Stimulated activated CD4-positive, alpha-beta T cell treated with anti-CD3 and anti-CD28 coated beads, TNF-alpha, amount 100 ng/mL, for 1 hour (primary cell): ENCODE results near the gene CBARP.

ENCODE experiments used
- DNase-seq, 3 donors: peaks; one replicate each; pipeline ENCODE4 v3.0.0-alpha.2; 2020; ENCODE audit warnings: low read depth in 3 of 3, low spot score in 1 of 3

The CBARP gene

DNA sequence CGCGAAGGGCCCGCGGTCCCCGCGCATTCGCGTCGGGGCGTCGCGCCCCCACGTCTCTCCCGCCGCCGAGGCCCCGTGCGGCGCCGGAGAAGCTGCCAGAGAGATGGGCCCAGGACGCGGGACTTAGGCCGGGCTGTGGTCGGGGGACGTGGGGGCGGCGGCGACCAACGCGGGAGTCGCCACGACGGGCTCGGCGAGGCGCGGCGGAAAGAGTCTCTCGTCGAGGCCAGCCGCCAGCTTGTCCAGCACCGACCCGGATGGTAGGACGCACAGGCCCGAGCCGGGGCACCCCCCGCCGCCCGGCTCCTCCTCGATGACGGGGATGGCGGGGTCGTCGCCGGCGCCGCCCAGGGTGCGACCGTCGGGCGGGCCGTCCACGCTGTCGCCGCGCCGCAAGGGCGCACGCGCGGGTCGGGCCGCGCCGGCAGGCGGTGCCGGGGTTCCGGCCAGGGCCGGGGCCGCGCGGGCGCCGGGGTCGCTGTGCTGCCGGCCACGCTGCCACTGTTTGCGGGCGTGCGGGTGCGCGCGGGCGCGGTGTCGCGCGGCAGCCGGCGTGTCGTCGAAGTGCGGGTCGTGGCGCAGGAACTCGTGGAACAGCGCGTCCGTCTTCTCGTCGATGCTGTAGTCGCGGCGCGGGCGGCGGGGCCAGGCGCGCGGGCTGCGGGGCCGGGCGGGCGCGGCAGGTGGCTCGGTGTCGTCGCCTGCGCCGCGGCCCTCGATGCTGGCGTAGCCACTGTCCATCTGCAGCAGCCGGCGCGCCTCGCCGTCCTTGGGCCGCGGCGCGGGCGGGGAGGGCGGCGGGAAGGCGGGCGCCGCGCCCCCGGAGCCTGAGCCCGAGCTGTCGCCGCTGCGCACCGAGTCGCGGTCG is 8.5 kb downstream of the CBARP start:
- DNase-seq: no peak

- no peak for DNase-seq
These were observed 9.4 kb downstream of the CBARP start for GRCh38 chr19:1228161-1228957.

DNA sequence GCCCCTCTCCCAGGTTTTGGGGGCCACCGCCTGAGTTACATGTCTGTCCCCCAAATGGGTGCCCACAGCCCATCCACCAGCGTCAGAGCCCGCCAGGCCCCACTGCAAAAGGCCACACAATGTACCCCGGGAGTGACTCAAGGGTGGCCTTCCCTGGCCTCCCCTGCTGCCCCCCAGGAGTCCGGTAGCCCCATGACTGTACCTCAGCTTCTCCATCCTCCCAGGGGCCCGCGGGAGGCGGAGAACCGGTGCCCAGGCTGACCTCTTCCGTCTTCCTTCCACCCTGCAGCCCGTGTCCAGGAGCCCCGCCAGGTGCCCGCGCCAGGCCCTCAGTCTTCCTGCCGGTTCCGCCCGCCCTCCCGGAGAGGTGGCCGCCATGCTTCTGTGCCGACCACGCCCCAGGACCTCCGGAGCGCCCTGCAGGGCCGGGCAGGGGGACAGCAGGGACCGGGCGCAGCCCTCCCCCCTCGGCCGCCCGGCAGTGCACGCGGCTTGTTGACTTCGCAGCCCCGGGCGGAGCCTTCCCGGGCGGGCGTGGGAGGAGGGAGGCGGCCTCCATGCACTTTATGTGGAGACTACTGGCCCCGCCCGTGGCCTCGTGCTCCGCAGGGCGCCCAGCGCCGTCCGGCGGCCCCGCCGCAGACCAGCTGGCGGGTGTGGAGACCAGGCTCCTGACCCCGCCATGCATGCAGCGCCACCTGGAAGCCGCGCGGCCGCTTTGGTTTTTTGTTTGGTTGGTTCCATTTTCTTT is 10.3 kb downstream of the CBARP start:
- DNase-seq: no peak

DNA sequence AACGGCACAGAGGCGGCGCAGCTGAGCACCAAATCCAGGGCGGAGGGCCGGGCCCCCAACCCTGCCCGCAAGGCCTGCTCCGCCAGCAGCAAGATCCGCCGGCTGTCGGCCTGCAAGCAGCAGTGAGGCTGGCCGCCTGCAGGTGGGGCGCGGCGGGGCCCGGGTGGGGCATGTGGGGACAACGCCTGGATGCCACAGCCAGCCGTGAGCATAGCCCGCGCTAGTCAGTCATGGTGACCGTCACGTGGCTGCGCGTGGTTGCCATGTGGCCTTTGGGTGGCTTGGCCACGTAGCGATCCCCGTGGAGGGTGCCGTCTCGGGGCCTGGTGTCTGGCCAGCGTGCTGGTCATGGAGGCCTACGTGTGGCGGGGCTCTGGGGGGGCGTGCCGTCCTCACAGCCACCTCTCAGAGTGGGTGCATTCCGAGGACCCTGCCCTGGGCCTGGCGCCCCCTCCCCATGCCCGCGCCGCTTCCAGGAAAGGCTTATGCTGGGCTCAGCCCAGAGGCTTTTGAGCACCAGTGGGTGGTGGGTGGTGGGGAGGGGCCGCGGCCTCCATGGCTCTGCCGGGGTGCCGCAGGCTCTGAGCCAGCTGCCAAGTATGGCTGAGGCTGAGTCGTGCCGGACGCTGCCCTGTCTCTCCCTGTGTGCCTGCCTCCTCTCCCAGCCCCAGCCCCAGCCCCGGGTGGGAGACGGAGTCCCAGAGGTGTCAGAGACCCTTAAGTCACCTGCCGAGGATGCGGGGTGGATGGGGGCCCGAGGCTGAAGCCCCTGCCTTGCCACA is 11.1 kb downstream of the CBARP start:
- DNase-seq: no peak

DNA sequence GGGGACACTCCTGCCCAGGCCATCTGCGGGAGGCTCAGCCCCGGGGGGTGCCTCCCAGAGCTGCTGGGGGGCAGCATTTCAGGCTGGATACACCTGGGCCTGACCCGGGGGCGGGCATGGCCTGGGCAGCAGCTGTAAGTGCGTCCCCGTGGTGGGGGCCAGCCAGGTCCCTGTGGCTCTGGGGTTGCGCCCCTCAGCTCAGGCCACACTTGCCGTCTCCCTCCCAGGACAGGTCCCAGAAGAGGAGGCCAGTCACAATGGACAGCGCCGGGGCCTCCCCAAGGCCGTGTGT is 11.6 kb downstream of the CBARP start:
- no peak for DNase-seq

- no peak for DNase-seq
These were observed 12.2 kb downstream of the CBARP start for GRCh38 chr19:1225440-1226226.

DNA sequence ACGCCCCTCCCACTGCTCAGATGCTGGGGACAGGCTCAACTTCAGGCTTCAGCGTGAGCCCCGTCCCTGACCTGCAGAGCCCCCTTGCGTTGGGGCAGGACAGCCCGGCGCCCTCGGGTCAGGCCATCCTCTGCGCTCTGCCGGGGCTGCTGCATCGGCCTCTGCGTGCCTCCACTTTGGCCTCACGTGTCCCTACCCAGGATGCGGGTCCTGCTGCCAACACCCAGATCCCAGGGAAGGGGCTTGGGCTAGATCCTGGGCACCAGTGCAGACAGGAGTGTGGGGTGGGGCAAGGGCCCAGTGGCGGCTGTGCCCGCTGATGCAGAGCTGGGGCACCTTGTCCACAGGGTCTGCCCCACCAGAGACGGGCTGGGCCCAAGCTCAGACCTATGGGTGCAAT is 13.0 kb downstream of the CBARP start:
- DNase-seq: no peak

DNA sequence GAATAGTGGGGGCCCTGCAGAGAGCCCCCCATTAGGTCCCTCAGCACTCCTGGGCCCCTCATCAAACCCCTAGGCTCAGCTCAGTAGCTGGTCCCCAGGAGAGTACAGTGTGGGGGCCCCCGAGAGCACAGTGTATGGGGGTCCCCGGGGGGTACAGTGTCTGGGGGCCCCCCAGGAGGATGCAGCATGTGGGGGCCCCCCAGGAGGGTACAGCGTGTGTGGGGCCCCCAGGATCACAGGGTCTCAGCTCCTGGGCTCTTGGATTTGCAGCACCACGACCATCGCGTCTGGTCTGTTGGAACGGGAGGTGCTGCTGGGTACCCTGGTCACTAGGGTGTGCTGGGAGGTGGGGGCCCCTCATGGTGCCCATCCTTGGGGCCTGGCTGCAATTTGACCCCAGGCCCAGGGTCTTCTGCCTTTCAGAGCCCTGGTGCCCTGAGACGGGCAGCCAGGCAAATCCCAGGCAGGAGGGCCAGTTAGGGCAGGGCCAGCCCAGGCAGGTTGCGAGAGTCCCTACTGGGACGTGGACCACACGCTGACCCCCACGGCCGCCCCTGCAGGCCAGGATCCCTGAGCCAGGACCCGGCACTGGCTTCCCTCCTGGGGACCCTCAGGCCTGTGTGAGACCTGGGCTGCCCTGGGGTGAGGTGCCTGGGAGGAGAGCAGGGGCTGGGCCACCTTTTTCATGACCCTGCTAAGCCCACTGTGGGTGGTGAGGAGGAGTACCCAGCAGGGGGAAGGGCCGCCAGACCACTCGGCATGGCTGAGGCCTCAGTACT is 13.6 kb downstream of the CBARP start:
- DNase-seq: no peak

DNA sequence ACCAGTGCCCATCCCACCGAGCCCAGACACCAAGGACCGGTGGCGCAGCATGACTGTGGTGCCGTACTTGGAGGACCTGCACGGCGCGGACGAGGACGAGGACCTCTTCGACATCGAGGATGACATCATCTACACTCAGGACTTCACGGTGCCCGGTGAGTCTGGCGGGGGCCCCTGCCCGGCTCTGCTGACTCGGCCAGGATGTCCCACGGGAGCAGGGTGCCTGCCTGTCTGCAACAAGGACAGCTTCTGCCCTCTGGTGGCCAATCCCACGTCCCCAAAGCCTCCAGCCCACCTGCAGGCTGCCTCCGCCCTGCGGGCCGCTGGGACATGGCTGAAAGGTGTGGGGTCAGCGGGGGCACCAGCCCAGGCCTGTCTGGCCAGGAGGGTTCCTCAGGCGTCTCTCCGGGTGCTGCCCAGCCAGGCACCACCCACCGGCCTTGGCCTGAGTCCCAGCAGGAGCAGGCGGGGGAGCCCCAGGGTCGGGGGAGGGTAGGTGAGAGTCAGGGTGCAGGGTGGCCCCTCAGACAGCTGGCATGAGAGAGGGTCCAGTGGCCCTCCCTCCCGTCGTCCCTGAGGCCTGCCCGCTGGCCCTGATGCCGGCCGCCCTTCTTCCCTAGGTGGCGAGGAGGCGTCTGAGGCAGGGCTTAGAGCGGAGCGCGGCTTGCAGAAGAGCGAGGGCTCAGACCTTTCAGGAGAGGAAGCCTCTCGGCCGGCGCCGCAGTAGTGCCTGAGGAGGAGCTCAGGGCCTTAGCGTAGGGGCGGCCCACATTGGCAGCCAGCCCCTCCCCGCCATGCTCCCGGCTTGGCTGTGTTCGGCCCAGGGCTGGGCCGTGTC is 14.6 kb downstream of the CBARP start:
- DNase-seq: no peak

DNA sequence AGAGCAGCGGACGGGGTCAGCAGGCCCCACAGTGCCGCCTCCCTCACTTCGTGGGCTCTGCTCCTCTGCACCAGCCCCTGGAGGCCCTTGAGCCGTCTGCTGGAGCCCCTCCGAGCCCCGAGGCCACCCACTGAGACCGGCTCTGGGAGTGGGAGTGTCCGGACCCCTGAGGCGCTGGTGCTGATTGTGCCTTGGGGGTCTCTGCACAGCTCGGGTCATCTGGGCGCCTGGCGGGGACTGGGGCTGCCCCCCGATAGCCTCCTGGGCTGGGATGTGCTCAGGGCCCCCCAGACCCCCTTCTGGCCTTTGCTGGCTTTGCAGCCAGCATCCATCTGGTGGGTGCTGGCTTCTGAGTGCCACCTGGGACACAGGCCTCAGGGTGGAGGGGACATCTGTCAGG is 15.4 kb downstream of the CBARP start:
- no peak for DNase-seq

GRCh38 chr19:1221904-1222255 is 15.9 kb downstream of the CBARP start:
- no peak for DNase-seq

DNA sequence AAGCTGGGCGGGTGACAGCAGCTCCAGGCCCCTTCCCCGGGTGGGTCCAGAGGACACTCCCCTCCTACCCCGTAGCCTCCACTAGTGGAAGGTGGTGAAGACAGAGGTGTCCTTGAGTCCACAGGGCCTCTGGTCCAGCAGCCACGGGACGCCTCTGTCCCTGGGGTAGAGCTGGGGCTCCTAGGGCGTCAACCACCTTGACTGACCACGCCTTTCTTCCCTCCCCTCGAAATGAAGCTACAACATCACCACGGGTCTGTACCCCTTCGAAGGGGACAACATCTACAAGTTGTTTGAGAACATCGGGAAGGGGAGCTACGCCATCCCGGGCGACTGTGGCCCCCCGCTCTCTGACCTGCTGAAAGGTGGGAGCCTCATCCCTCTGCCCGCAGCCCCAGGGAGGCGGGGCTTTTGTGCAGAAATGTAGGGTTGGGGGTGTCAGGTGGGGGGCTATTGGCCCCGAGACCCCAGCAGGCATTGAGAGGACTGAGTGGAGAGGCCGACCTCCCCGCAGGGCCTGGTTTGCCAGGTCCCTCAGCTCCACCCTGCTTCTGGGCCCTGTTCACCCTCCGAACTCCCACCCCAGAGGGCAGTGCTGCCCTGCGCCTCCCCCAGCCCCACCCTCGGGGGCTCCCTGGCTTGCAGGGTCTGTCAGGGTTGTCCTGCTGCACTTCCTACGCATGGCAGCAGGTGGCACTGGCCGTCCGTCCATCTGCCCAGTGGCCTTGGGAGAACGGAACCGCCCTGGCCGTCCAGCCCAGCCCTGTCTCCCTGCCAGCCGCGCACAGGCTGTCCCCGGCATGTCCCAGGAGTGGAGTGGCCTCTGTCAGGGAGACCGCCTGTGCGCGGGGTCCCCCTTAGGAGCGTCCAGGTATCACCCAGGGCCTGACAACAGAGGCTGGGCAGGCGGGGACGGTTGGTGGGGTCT is 16.6 kb downstream of the CBARP start:
- DNase-seq: no peak

DNA sequence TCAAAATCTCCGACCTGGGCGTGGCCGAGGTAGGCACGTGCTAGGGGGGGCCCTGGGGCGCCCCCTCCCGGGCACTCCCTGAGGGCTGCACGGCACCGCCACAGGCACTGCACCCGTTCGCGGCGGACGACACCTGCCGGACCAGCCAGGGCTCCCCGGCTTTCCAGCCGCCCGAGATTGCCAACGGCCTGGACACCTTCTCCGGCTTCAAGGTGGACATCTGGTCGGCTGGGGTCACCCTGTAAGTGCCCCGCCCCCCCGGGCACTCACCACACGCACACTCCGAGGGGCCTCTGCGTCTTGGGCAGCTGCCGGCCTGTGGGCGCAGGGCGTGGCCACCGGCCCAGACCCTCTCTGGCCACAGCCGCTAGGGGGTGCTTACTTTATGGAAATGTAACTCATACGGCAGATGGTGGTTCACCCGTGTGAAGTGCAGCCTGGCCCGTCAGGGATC is 17.3 kb downstream of the CBARP start:
- no peak for DNase-seq

GRCh38 chr19:1219786-1220476 is 17.9 kb downstream of the CBARP start:
- DNase-seq: no peak

GRCh38 chr19:1218751-1219567 is 18.8 kb downstream of the CBARP start:
- DNase-seq: no peak

DNA sequence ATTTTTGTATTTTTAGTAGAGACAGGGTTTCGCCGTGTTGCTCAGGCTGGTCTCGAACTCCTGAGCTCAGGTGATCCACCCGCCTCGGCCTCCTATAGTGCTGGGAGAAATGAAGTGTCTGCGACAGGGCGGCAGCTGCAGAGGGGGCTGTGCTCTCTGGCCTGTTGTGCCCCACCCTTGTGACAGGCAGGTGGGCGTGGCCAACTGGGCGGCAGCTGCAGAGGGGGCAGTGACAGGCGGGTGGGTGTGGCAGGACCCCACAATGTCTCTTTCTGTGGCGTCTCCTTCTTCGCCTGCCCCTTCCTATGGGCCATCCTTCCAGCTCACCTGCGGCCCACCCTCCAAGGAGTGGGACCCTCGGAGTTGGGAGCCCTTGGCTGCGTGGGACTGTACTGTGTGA is 20.4 kb downstream of the CBARP start:
- DNase-seq: no peak
